GM19023 (cell line): ENCODE data around the gene KCNK5.

Experiments
- ATAC-seq: cut with Tn5 transposase; IDR thresholded peaks from one replicate; pipeline ENCODE4 v1.9.1; 2021; ENCODE audit warnings: mild to moderate bottlenecking, moderate library complexity; ENCODE audit not compliant: unreplicated experiment

The KCNK5 gene

DNA sequence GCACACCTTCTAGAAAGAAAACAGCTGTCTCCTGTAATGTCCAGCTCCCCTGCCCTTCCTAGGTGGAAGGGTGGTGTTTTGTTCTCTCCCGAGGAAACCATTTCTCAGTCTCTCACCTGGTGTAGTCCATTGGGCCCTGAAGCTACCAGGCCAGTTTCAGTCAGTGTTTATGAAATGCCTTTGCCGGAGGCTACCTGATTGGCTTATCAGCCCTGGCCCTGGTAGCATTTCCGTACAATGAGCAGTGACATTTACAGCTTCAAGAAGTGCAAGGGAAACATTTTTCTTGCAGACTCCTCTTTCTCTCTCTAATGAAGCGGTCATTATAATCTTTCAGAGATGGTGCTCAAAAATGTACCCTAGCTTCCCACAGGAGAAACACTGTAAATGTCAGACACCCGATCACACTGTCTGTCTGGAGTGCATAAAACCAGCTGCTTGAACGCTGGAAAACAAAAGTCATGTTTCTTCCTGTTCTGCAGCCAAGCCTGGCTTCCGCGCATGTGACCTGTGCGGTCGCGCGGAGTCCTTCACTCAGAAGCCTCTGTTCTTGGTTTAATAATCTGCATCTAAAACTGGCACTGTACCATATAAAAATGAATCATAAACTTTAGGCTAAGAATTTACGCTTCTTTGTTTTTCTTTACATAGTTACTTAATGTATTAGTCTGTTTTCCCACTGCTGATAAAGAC lies 85.9 kb downstream of the KCNK5 start:
- ATAC-seq, result no peak

DNA sequence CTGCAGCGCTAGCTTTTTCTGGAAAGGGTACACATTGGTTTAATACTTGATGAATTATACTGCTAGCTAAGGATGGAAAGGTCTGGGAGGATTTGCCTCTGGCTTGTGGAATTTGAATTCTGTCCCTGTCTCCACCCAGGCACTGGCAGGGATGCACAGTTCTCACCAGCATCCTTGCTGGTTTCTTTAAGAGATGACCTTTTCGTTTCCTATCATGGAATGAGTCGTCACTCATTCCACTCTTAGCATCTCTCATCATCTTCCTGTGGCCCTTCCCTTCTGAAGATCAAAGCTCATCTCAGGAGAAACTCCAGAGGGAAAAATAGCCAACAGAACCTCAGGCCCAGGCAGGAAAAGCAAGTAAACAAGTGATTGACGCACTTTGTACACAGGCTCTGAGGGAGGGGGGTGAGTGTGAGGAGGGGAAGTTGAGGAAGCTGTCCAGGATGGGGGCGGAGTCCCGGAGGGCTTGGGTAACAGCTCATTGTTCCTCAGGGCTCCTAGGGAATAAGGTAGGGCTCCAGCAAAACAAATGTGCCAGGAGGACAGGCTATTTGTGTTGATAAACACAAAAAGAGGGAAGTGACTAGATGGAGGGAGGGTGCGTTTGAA lies 88.6 kb downstream of the KCNK5 start:
- no peak for ATAC-seq
